ENCODE data around the gene SOHLH2. TPM values are rescaled to one million over a fixed set of nuclear protein-coding genes. Genes with fewer than 3 reads are reported as not detected.

Gene SOHLH2
- polyA plus RNA-seq, 3 donors, result 0.72 to 3.4 (median 3.0) TPM

DNA sequence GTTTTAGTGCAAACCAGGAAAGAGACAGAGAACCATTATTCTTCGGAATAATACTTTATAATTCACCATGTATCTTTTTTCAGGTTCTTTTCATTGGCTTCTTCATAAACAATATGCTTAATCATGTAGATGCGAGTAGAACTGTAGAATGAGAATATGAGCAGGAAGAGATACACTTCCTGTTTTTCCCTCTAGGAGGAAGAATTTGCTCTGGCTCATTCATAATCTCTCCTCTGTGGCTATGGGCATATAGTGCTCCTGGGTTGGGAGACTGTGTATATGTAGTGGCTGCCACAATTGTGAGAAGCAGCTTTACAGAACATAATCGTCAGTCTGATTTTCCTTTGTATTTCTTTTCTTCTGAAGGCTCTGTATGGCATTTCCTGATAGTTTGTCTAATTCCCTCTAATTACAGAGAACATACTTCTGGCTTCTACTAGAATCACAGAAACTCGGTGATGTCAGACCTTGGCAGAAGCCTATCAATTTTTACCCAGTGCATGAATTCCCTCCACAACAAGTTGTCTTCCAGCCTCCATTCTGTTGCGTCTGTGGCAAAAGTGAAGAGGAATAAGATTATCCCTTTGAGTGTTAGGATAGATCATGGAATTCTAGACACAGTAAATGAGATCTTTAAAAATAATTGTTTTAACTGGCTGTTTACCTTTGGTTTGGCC is 80.3 kb downstream of the SOHLH2 start:
- no peak for DNase-seq (ENCODE audit: low read depth in 3 of 3, low spot score in 2 of 3)

DNA sequence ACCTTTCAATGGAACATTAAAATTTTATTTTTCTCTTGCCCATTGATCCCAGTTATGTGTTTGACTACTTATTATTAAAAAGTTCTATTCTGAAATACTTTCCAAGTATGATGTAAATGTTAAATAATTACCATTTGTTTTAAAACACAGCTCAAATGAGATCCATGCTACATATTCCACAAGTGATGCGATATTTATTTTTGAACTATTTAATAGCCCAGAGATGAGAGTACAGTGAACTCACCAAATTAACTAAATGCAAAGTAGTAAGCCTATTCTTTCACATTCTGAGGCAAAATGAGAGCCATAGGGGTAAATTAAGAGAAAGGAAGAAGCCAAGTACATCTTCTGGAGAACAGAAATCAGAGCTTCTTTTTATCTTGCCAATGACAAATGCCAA is 82.0 kb downstream of the SOHLH2 start:
- DNase-seq (ENCODE audit: low read depth in 3 of 3, low spot score in 2 of 3), result no peak

DNA sequence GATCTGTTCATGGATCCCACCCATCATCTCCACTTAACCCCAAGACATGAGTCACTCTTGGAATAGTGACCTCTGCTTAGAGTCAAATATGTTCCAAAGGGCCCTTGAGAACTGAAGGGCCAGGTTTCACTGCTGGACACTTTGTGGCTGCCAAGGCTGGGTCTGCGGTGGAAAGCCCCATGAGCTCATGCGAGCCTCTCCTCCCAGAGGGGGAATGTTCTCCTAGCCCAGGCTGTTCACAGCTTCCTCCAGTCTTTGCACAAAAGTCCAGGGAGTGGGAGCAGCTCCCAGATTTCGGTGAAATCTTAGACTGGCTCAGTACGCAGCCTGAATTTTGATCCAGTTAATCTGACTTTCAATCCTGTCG is 82.4 kb downstream of the SOHLH2 start:
- DNase-seq (ENCODE audit: low read depth in 3 of 3, low spot score in 2 of 3), result no peak

DNA sequence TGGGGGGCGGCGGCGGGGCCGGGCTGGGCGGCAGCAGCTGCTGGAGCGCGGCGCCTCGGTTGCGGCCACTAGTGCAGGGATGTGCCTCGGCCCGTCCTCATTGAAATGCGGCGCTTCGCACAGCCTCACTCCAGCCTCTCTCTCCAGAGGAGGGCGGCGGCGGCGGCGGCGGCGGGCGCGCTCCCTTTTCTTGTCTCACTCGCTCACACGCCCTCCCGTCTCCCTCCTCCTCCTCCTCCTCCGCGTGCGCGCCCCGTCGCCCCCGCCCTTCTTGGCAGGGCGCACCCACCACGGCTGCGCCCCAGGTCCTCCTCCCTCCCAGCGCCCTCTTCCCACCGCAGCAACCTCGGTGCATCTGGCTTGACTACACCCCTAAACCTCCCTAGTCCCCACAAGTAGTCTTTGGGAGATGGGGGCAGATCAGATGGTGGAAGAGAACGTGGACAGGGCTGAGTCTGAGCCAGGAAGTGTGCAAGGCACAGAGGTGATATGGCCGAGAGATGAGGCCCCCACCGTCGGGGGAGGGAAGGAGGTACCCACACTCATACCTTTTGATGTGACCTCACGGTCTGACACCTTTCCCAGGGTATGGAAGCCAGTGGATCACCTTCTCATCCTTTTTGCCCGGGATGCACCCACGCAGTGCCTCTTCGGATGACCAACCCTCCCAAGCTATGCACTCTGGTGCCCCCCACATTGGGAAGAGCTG is 83.0 kb downstream of the SOHLH2 start, which contains the start of gene DCLK1:
DCLK1 (minus strand) TSS at position 161 of the 709 bp plus-strand sequence.
- no peak for DNase-seq (ENCODE audit: low read depth in 3 of 3, low spot score in 2 of 3)

DNA sequence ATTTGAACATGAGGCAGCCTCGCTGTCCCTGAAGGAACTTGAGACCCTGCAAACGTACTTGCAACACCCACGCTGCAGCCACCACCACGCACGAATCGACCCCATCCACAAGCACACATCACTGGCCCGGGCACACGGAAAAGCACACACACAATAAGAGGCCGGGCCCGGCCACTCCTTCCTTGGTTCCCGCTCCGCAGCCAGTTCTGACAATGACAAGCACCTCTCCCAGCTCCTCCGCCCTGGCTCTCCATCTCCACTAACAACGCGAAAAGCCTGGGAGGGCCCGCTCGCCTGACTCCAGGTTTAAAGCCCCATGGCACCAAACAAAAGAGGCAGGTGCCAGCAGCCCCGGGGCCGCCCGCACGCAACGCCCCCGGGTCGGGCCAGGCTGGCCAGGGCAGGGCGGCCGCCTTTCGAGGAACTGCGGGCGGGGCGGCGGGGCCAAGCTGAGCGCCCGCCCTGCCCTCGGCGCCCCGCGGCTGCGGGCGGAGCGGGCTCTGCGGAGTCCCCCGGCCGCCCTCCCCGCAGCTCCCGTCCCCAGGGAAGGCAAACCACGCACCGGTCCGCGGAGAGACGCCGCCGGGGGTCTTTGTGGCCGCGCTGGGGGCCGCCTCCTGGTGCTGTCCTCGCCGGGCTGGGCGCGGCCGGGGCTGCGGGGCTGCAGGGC is 83.7 kb downstream of the SOHLH2 start:
- no peak for DNase-seq (ENCODE audit: low read depth in 3 of 3, low spot score in 2 of 3)

DNA sequence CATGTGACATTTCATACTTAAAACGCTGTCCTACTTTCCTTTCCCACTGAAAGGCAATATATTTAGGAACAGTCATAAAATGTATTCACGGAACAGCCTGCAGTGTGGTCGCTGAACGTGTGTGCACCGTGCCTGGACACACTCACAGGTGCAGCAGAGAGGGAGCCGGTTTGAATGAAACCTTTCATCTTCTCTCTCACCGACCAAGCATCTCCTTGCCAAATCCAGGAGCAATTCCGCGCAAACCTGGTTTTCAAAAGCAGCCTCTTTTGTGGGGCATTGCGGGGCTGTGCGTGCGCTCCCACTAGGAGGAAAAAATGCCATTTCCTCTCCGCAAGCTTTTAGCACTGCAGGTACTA is 84.2 kb downstream of the SOHLH2 start:
- DNase-seq (ENCODE audit: low read depth in 3 of 3, low spot score in 2 of 3), result no peak

- DNase-seq (ENCODE audit: low read depth in 3 of 3, low spot score in 2 of 3), result no peak
Observed at GRCh38 chr13:36129539-36129938, 84.8 kb downstream of the SOHLH2 start.

- DNase-seq (ENCODE audit: low read depth in 3 of 3, low spot score in 2 of 3), result no peak
Observed at GRCh38 chr13:36126491-36126890, 87.9 kb downstream of the SOHLH2 start.

- DNase-seq (ENCODE audit: low read depth in 3 of 3, low spot score in 2 of 3), result no peak
Observed at GRCh38 chr13:36125841-36126240, 88.5 kb downstream of the SOHLH2 start.

GRCh38 chr13:36124236-36124822 is 90.0 kb downstream of the SOHLH2 start:
- no peak for DNase-seq (ENCODE audit: low read depth in 3 of 3, low spot score in 2 of 3)

Other genes with a start within 250 kb of the SOHLH2 start
- gene DCLK1, start 83.2 kb downstream of the SOHLH2 start, polyA plus RNA-seq (ENCODE audit: insufficient read length in 3 of 3), result 1 to 10 TPM; 3.5 to 6.3 (median 4.4) TPM
- gene CCDC169, start 83.3 kb upstream of the SOHLH2 start, polyA plus RNA-seq (ENCODE audit: insufficient read length in 3 of 3), result 1 to 10 TPM; 4.5 to 6.5 (median 5.6) TPM
- 100 to 1,000 TPM in 1 of 3 donors, 10 to 100 TPM in 2; 93.7 to 102 (median 99.2) TPM for gene SPART, start 131.8 kb upstream of the SOHLH2 start, polyA plus RNA-seq (ENCODE audit: insufficient read length in 3 of 3)
- under 1 TPM; 0.61 to 0.79 (median 0.71) TPM for gene CCNA1, start 217.9 kb upstream of the SOHLH2 start, polyA plus RNA-seq (ENCODE audit: insufficient read length in 3 of 3)